Urinary bladder (tissue), 4 donors: ENCODE data around the gene SYDE1. TPM values are rescaled to one million over a fixed set of nuclear protein-coding genes. Genes with fewer than 3 reads are reported as not detected.

Experiments
- DNase-seq: peaks from one replicate; pipeline ENCODE4 v3.0.0-alpha.2; 2015; ENCODE audit errors: extremely low spot score
- H3K27ac ChIP-seq: one replicate; pipeline ENCODE4 v1.5.1; 2013; ENCODE audit warnings: low read depth, mild to moderate bottlenecking, moderate library complexity
- H3K36me3 ChIP-seq: one replicate; pipeline ENCODE4 v1.6.1; 2013; ENCODE audit warnings: mild to moderate bottlenecking, moderate library complexity; ENCODE audit not compliant: insufficient read depth
- H3K4me1 ChIP-seq: one replicate; pipeline ENCODE4 v1.6.1; 2013; ENCODE audit warnings: mild to moderate bottlenecking, moderate library complexity; ENCODE audit not compliant: insufficient read depth
- H3K4me3 ChIP-seq: one replicate; pipeline ENCODE4 v1.5.1; 2013; ENCODE audit warnings: low read depth, low read length
- WGBS: extraction: QIAGEN DNeasy Blood & Tissue Kit; methylation state at CpG from one replicate; pipeline ENCODE4 v1.1.7; 2013; 5-methylcytosine and 5-hydroxymethylcytosine counted together
- polyA plus RNA-seq: library from polyadenylated mRNA; stranded (reverse); fragments of 200-250 nt; gene quantifications from one replicate; pipeline ENCODE4 v1.2.3, GENCODE V29; 2013
- total RNA-seq: library from RNA; depleted of rRNA; stranded (reverse); fragments of >200 nt; gene quantifications from one replicate; pipeline ENCODE4 v1.2.3, GENCODE V29; 2014
- donor health status: healthy with polysubstance abuse.
- donor health status: healthy.

Gene SYDE1
- total and polyA plus RNA-seq, 2 donors, result 12.8 to 35.6 TPM

DNA sequence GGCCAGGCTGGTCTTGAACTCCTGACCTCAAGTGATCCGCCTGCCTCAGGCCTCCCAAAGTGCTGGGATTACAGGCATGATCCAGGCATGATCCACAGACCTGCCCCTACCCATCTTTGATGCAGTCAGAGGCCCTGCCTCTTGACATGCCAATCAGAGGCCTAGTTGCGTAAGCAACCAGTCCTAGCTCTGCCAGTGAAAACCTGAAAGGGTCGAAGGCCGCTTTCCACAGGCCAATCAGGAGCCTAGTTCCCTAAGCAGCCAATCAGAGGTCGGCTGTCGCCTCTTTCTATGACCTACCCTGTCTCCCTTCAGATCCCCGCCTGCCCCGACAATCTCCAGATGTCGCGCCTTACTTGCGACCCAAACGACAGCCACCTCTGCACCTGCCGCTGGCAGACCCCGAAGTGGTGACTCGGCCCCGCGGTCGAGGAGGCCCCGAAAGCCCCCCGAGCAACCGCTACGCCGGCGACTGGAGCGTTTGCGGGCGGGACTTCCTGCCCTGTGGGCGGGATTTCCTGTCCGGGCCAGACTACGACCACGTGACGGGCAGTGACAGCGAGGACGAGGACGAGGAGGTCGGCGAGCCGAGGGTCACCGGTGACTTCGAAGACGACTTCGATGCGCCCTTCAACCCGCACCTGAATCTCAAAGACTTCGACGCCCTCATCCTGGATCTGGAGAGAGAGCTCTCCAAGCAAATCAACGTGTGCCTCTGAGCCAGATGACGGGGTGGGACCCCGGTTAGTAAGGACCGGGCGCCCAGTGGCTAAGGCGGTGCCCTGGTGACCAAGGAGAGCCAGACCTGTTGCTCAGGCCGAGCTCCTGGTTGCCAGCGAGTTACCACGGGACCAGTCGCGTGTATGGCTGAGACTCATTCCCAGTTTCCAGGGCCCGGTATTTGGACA lies 6.3 kb downstream of the SYDE1 start:
- no peak overlapping the region for H3K27ac ChIP-seq
- no peak for DNase-seq
- H3K4me3 ChIP-seq, result no peak overlapping the region
- H3K4me1 ChIP-seq, result no peaks in the 10 kb centered on the region
- 90% methylated on average over 58 of the region's 58 CpGs for WGBS
- peaks cover 2% of the 10 kb centered on the region for H3K36me3 ChIP-seq

DNA sequence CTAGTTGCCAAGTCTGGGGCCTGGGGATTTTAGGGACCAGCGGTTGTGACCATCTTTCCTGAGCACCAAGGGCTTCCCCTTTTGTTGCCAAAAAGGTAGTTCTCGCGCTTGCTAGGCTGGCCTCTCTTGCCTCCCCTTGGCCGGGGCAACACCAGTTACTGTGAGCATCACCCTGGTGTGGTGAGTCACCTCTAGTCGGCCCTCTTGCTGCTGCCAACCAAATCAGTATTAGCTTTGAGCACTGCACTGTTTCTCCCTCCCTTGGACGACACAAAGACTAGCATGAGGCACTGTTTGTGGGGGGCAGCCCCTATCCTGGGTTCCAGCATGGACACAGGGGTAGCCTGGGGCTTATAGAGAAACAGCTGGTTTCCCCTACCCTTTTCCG lies 6.9 kb downstream of the SYDE1 start:
- Histone ChIP-seq H3K36me3 (peaks cover 2% of the 10 kb centered on the region), H3K4me3 (no peak overlapping the region), H3K4me1 (no peaks in the 10 kb centered on the region), H3K27ac (no peak overlapping the region)
- WGBS, result 62% methylated on average over 7 of the region's 7 CpGs
- DNase-seq, result no peak

DNA sequence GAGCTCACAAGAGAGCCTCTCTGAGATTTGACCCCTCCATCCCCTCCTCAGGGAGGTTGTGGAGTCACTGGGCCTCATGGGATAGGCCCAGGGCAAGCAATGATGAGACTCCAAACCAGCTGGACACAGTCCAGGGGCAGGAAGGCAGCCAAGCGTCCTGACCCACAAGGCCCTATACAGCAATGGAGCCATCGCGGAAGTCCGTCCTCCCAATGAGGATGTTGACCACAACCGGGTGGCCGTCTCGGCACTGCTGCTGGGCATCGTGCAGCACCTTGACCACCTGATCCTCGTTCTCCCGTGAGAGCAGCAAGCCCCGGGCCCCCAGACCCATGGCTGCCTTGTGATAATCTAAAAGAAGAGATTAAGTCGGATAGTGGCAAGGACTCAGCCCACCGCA lies 7.9 kb downstream of the SYDE1 start:
- no peak overlapping the region for H3K27ac ChIP-seq
- 32% methylated on average over 13 of the region's 13 CpGs for WGBS

DNA sequence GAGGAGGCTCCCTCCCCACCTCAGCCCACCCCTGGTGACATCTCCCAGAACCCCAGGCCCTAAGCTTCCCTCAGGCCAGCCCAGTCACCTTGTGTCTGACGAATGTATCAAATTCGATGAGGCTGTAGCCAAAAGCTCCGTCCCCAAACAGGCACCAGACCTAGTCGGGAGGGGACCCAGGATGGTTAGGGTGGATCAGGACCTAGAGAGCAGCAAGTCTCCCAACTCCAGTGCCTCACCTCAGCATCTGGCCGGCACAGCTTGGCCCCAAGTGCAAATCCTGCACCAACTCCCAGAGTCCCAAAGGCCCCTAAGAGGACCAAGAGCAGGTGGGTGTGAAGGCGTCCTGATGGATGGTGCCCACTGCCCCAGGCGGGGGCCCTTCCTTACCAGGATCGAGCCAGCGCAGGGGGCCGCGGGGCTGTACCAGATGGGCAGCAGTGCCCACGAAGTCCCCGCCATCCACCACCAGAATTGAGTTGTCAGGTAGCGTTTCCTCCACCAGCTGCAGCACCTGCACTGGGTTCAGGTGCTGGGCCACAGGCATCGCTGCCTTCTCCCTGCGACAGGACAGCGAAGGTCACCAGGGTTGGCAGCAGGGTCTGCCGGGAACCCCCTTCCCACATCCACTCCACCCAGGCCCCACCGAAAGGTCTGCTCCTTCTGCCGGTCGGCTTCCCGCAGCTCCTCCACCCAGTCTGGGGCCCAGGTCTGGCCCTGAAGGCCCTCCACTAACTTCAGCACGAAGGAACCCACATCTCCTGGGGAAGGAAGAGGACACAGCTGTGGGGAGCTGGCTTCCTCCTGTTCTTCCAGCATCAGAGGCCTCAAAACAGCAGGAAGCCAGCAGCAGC lies 8.8 kb downstream of the SYDE1 start:
- Histone ChIP-seq H3K4me1 (no peaks in the 10 kb centered on the region), H3K4me3 (no peak overlapping the region), H3K36me3 (peaks cover 2% of the 10 kb centered on the region), H3K27ac (no peak overlapping the region)
- 81% methylated on average over 23 of the region's 23 CpGs for WGBS
- DNase-seq, result no peak

More for the DNA sequence above, 7.9 kb downstream of the SYDE1 start:
- Histone ChIP-seq H3K36me3 (peaks cover 2% of the 10 kb centered on the region), H3K4me3 (no peak overlapping the region), H3K4me1 (no peaks in the 10 kb centered on the region)
- no peak for DNase-seq

DNA sequence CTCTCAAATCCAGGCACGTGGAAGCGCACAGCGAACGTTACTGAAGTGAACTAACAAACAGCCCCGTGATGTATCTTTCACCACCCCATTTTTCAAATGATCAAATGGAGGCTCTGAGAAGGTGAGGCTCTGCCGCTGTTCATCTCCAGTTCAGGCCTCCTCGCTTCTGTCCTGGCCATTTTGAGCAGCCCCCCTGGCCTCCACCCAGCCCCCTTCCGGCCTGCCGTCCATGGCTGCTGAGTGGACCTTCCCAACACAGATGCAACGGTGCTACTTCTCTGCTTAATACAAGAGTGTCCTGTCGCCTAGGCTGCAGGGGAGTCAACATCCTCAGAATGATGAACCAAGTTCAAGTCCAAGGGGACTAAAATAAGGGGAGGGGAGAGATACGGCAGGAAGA lies 9.7 kb downstream of the SYDE1 start:
- 86% methylated on average over 12 of the region's 12 CpGs for WGBS
- no peak overlapping the region for H3K4me3 ChIP-seq
- H3K36me3 ChIP-seq, result peaks cover 2% of the 10 kb centered on the region
- DNase-seq, result no peak
- no peaks in the 10 kb centered on the region for H3K4me1 ChIP-seq
- H3K27ac ChIP-seq, result no peak overlapping the region

DNA sequence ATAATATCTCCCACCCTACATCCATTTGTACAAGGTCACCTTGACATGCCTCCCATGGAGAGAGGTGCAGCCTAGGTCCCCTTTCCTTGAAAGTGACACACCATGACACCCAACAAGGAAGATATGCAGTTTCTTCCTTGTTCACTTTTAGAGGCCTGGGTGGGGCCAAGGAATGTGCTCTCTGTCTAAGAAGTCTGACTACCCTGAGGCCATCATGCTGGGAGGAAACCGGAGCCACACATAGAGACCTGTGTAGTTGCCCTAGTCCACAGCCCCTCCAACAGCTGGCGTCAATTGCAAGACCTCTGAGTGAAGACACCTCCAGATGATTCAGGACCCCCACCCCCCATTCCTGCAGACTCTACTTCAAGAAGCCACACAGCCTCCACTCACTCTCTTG lies 11.0 kb downstream of the SYDE1 start:
- H3K4me3 ChIP-seq, result no peak overlapping the region
- no peak for DNase-seq
- H3K4me1 ChIP-seq, result no peaks in the 10 kb centered on the region
- 97% methylated on average over 2 of the region's 2 CpGs for WGBS
- H3K27ac ChIP-seq, result no peak overlapping the region
- H3K36me3 ChIP-seq, result peaks cover 2% of the 10 kb centered on the region

DNA sequence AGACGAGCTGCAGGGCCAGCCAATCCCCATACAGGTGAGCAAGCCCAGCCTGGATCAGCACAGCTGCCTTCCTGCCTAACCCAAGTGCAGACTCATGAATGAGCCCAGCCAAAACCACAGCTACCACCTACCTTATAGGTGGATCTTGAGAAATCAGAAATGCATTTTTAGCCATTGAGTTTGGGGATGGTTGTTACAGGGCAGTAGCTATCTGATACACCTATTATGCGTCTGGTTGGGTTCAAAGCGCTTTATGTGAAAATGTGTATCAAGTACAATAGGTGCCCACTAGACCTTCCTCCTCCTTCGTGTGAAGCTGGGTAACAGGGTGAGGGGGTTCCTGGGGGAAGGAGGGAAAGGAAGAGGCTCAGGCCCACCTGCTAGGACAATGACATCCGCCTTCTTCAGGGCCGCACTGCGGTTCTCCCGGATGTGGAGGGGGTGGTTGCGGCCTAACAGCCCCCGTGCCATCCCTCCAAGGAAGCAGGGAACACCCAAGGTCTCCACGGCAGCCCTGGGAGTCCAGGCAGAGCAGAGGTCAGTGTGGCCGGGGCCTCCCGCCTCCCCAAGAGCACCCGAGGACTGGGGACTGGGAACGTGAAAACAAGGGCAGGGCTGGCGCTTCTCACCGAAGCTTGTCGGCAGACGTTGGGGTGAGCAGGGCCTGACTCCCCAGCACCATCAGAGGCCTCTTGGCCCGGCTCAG lies 11.7 kb downstream of the SYDE1 start:
- peaks cover 2% of the 10 kb centered on the region for H3K36me3 ChIP-seq
- no peaks in the 10 kb centered on the region for H3K4me1 ChIP-seq
- no peak overlapping the region for H3K27ac ChIP-seq
- 97% methylated on average over 20 of the region's 20 CpGs for WGBS
- DNase-seq, result no peak
- no peak overlapping the region for H3K4me3 ChIP-seq

DNA sequence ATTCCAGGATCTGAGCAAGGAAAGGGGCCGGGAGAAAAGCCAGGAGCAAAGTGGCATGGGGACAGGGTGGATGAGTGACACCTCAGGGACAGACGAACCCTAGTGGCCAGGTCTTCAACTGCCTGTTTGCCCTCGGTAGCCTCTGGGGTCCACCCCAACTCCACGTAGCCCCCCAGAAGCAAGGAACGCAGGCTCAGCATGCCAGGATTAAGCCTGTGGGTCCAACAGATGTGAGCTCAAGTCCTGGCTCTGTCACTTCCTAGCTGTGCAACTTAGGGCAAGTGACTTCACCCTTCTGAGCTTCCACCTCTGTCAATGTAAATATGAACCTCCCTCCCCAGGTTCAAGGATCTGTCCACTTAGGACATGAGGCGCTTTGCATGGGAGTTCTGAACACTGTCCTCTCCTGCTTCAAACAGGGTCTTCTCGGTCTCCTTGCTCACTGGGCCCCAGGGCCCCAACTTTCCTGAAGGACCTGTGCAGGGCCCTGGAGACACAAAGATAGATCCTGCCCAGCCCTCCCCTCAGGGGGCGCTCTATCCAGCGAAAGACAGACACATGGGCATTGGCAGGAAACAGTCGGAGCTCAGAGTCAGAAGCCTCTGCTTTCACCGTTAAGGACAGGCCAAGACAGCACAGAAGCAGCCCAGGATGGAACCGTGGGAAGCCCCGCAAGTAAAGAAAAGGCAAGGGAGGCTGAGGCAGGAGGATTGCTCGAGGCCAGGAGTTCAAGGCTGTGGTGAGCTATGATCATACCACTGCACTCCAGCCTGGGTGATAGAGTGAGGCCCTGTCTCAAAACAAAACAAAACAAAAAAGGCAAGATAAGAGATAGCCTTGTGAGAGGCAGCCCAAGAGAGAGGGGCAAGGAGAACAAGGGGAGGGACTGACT lies 13.2 kb downstream of the SYDE1 start:
- H3K4me1 ChIP-seq, result no peaks in the 10 kb centered on the region
- 91% methylated on average over 14 of the region's 14 CpGs for WGBS
- H3K36me3 ChIP-seq, result peaks cover 2% of the 10 kb centered on the region
- DNase-seq, result no peak
- H3K4me3 ChIP-seq, result no peak overlapping the region
- H3K27ac ChIP-seq, result no peak overlapping the region

DNA sequence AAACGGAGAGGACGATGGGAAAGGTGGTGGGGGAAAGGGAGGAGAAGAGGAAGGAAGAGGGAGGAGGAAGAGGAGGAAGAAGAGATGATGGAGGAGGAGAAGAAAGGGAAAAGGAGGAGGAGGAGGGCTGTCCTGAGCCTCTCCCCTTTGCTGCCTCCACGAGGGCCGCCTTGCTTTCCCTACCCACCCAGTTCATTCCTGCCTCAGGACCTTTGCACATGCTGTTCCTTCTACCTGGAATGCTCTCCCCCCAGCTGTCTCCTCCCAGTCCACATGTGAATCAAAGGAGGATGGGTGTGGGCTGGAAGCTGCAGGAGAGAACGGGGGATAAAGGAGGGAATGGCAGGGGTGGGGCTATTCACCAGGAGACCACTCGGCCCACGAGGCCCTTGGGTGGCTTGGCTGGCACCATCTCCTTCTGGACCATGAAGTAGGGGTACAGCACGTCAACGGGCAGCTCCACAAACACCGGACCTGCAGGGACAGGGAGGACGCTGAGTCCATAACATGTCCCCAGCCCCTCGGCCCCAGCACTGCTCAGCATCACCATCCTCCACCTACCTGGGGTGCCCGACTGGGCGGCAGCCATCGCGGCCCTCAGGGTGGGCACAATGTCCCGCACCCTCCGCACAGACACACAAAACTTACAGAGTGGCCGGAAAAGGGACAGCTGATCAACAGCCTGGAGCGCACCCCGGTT lies 15.3 kb downstream of the SYDE1 start:
- H3K36me3 ChIP-seq, result peaks cover 2% of the 10 kb centered on the region
- no peak for DNase-seq
- no peak overlapping the region for H3K27ac ChIP-seq

DNA sequence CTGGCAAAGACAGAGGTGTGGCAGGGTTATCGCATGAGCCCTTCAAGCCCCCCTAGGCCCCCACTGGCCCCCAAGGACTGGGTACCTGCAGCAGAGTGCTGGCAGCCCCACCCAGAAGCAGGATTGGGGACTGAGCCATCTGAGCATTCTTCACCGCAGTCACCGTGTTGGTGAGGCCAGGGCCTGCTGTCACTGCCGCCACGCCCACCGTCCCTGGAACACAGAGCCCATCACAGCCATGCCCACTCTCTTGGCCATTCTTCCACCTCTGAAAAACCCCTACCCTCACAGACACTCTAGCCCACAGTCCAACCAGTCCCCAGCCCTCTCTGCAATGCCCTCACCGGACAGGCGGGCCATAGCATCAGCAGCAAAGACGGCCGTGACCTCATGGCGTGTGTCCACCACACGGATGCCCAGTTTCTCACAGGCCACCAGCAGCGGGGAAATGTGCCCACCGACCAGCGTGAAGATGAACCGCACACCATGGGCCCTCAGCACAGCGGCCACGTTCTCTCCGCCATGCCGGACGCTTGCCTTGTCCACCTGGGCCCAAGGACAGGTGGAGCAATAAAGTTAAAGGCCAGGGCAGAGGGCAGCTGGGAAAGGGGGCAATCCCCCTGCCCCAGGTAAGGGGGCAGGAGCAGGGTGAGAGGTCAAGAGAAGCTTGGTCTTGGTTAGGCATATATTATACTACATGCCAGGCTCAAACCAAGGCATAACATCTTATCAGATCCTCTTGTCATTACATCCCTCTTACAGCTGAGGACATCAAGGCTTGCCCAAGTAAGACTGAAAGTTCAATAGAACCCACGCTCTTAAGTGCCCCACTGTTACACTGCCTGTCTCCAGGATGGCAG lies 16.1 kb downstream of the SYDE1 start:
- 95% methylated on average over 22 of the region's 22 CpGs for WGBS
- Histone ChIP-seq H3K4me3 (no peak overlapping the region), H3K27ac (no peak overlapping the region), H3K36me3 (no peaks in the 10 kb centered on the region), H3K4me1 (no peaks in the 10 kb centered on the region)
- no peak for DNase-seq

More for the DNA sequence above, 15.3 kb downstream of the SYDE1 start:
- 95% methylated on average over 21 of the region's 21 CpGs for WGBS
- H3K4me3 ChIP-seq, result no peak overlapping the region
- H3K4me1 ChIP-seq, result no peaks in the 10 kb centered on the region

DNA sequence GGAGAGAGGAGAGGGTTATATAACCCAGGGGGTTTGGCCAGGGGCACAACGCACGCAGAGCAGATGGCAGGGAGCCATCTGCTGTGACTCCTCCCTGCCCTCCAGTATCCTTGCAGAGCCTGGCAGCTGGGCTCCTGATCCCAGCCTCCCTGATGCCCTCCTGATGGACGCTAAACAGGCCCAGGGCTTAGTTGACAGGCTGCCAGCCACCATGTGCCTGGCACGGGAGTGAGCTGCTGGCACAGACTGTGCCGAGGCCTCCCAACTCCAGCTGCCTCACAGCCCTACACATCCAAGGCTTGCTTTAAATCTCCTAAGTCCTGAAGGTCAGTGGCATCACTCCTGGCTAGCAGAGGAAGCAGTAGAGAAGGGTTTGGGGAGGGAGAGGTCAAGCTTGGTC lies 16.7 kb downstream of the SYDE1 start:
- 29% methylated on average over 5 of the region's 5 CpGs for WGBS
- no peak for DNase-seq

More for the DNA sequence above, 16.7 kb downstream of the SYDE1 start:
- Histone ChIP-seq H3K4me3 (no peak overlapping the region), H3K27ac (no peak overlapping the region), H3K4me1 (no peaks in the 10 kb centered on the region), H3K36me3 (no peaks in the 10 kb centered on the region)
